Measurements from ENCODE around the gene TMPRSS7. TPM values are rescaled to one million over a fixed set of nuclear protein-coding genes. Genes with fewer than 3 reads are reported as not detected.
"Not testable (repeated sequence)": the region's sequence is repeated elsewhere in the genome, so short reads cannot be mapped to it uniquely, and the experiment has no call there.

TMPRSS7 gene
- polyA plus RNA-seq, 1 donor: not detected

GRCh38 chr3:112012205-112012992 lies 22.1 kb upstream of the TMPRSS7 start:
- DNase-seq: no peak

DNA sequence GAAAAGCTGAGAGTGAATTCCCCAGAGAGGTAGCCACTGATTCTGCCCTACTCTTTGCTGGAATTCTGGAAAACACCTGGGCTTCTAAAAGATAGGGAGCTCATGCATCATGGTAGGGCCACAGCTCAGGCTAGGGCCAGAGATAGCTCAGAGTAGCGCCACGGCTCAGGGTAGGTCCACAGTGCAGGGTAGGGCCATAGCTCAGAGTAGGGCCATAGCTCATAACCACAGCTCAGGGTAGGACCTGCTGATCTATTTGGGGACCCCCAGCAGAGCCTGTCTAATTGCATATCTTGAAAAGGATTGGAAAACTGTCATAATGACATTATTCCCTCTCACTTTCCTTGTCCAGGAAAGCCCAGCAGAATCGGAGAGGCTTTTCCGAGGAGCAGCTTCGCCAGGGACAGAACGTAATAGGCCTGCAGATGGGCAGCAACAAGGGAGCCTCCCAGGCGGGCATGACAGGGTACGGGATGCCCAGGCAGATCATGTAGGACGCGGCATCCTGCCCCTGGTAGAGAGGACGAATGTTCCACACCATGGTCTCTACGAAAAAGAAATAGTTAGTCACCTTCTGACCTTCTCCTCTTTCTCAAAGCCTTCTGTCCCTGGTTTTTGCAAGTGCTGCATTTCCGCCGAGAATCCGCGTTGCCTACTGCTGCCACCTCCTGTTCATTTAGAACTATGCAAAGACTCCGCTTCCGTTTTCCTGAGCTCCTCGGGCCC lies 21.3 kb upstream of the TMPRSS7 start:
- DNase-seq: peak; percentile 59

DNA sequence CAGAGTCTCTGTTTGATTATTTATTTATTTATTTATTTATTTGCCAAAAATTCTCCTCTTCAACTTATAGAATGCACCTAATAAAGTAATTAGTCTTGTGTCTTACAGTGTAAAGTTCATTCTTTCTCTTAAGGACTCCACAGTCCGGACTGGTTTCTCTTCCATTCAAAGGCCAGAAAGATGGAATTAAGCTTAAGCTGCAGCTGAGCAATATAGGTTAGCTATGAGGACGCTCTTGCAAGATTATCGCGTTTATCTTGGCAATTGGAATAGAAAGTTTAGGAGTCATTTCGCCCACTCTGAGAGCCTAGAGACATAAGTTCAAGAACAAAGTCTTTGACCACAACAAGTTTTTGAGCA lies 20.8 kb upstream of the TMPRSS7 start:
- DNase-seq: no peak

DNA sequence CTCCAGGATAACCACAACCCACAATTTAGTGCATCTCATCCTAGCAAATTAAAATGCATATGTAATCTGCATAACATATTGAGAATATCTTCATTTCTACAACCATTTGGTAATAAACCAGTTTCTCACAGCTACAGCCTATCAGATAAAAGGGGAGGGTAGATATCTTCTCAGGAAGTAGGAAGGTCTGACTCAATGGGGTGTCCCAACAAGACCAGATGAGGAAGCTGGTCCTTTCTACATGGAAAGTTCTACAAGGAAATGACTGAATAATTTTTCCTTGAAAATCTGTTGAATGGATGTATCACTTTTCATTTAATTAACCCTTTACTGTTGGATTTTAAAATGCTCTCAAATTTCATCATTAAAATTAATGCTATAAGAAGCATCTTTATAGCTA lies 17.4 kb upstream of the TMPRSS7 start:
- no peak for DNase-seq

DNA sequence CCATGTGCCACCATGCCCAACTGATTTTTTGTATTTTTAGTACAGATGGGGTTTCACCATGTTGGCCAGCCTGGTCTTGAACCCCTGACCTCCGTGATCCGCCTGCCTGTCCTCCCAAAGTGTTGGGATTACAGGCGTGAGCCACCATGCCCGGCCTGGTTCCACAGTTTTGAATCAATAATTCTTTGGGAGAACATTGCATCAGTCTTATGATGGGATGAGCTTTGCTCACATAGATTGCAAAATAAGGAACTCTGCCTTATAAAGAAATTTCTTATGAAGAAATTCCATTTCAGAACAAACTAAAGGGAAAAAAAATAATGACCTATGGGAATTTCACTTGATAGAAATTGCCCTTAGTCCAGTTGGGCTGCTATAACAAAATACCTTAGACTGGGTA lies 15.8 kb upstream of the TMPRSS7 start:
- DNase-seq: no peak

DNA sequence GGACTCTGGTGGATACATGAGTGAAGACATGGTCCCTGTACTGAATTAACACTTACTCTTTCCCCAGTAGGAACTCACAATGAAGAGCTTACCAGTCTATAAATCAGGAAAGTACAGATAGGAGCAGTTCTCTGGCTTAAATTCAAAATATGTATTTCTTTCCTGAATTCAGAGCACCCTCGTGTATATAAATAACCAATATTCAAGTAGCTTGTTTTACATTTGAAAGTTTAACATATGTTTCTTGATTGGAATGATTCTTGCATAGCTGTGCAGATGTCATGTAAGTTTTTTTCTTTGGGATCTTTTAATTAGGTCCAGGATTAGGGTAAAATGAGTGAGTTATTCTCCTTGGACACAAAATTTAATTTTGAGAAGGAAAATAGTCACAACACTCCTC lies 14.8 kb upstream of the TMPRSS7 start:
- DNase-seq: no peak

- DNase-seq: no peak
Observed at GRCh38 chr3:112020674-112021085, 13.9 kb upstream of the TMPRSS7 start.

GRCh38 chr3:112027142-112027541 lies 7.4 kb upstream of the TMPRSS7 start:
- DNase-seq: no peak

- DNase-seq: no peak
Observed at GRCh38 chr3:112027826-112028225, 6.7 kb upstream of the TMPRSS7 start.

DNA sequence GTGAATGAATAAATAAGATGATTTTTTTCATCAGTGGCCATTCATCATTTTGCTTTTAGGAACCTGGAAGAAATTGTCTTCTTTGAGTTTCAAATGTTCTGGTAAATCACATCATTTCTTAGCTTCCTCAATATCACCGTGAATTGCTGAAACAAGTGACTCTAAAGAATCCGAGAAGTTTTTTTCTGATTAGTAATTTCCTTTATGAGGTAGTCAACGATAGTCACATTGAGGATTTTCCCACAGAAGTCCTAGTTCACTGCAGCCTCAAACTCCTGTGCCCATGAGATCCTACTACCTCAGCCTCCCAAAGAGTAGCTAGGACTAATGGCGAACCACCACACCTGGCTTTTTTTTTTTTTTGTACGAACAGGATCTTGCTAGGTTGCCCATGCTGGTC lies 3.6 kb upstream of the TMPRSS7 start:
- DNase-seq: no peak

DNA sequence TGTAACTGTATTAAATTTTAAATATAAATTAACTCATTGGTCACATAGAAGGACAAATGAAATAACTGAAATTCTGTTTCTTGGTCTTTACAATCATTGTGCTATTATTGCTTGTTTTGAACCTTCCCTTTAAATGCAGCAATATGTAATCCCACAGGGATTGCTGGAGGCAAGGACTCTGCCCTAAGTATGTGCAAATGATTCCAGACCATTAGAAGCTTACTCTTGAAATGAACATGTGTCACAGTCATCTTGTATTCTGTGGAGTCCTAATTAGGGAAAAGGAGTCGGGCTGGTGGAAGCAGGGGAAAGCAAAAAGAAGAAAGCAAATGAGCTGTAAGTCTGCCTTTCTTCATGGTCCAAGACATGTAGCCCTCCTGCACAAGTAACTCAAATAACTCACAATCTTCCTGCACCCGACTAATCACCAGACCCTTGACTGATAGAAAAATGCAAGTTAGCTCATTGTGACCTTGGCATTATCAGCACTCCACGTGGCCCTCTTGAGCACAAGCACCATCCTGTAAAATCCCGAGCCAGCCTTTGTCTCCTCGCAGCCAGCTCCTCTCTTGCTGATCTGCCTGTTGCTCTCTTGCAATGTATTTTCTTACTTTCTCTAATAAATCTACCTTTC lies 2.3 kb upstream of the TMPRSS7 start:
- no peak for DNase-seq

- no peak for DNase-seq
Observed at GRCh38 chr3:112035241-112035640, 705 bp downstream of the TMPRSS7 start.

- DNase-seq: not testable (repeated sequence)
Observed at GRCh38 chr3:112037194-112037593, 2.7 kb downstream of the TMPRSS7 start.

DNA sequence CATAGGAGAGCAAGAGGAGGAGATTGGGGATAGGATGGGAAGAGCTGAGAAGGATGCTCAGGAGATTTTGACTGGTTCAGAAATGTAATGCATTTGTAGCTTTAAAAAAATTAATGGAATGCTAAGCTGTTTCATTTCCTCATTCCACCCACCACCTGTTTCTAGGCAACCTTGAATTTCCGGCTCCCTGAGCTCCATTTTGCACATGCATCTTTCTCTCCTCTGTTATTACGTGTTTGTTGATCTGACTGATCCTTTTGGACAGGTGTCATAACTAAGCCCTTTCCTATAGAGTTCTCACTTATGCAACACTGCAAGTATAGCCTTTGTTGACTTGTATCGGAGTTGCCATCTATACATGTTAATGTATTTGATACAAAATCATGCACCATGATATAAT lies 4.3 kb downstream of the TMPRSS7 start:
- DNase-seq: no peak

DNA sequence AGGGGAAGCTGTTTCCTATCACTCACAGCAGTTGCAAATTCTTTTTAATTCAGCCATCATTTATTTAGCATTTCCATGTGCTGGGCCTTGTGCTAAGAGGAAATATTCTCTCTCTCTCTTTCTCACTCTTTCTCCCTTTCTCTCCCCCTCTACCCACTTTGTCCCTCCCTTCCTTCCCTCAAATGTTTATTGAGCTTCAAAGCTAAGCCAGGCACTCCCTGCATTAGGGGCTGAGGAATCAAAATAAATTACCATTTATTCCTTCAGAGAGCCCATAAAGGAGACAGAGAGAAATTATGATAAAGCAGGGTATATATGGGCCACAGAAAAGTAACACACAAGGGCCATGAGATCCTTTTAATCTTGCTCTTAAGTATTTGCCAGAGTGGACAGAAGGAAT lies 6.8 kb downstream of the TMPRSS7 start:
- no peak for DNase-seq

DNA sequence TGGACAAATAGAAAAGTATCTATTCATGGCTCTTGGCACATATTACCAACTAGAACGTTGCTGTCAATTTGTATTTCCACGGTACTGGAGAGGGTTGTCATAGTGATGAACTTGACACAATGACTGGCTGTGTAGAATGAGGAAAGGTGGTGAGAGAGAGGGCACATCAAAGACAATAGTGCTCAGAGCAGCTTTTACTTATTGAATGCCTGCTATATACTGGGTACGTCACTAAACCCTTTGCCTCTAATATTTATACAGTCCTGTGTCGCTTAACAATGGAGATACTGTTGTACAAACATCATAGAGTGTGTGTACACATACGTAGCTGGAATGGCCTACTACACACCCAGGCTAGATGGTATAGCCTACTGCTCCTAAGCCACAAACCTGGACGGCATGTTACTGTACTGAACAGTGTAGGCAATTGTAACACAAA lies 8.3 kb downstream of the TMPRSS7 start:
- no peak for DNase-seq

DNA sequence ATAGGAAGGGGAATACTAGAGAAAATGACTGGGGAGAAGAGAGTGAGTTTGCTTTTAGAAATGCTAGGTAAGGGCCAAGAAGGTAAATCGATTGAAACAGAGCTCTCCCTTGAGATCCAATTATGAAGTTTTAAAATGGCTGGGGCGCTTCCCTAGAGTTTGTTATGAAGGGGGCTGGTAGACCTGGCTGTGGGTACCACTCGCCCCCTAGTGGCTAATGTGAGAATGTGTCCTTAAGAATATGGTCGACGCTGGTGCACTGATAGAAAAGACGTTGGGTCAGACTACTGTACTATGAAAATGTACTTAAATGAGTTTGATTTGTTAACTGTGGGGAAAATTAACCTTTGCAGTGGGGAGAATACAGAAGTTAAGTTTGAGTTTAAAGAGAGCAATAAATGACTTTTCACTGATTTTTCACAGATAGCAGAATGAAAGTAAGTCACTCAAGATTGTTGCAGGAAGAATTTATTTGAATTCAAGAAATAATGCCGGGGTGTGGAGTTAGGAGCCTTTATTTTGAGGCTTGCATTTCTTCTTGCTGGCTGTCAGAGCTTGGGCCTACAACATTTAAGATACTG lies 9.2 kb downstream of the TMPRSS7 start:
- DNase-seq: peak; percentile 18

GRCh38 chr3:112046599-112046998 lies 12.1 kb downstream of the TMPRSS7 start:
- DNase-seq: no peak

GRCh38 chr3:112047264-112047663 lies 12.7 kb downstream of the TMPRSS7 start:
- no peak for DNase-seq

DNA sequence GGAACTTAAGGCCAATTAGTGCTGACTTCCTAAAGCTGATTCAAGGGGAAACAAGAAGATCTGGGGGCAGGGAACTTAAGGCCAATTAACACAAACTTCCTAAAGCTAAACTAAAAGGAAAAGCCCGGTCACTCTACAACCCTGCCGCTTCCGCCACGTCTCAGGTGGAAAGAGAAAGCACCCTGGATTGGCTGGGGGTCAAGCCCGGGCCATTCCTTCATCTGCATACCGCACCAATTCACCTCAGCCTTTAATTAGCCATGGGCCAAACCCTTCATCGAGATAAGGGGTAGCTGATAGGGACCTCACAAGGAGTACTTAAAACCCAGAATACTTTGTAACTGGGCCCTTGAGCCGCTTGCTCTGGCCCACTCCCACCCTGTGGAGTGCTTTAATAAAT lies 14.4 kb downstream of the TMPRSS7 start:
- no peak for DNase-seq

DNA sequence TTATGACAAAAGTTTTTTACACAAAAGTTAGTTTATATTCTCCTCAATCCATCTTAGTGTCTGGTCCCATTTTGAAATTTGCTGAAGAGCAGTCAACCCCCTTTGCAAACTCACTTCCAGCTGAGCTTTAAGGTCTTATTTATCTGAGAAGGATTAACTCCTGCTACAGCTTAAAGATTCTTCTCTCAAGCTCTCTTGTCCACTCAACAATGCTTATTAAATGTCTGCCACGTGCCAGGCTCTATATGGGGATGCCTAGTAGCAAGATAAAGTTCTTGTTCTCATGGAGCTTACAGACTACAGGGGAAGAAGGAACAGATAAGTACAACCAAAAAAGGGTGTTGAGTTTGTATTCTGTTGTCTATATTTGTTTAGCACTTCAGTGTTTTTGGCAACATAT lies 18.7 kb downstream of the TMPRSS7 start:
- no peak for DNase-seq

DNA sequence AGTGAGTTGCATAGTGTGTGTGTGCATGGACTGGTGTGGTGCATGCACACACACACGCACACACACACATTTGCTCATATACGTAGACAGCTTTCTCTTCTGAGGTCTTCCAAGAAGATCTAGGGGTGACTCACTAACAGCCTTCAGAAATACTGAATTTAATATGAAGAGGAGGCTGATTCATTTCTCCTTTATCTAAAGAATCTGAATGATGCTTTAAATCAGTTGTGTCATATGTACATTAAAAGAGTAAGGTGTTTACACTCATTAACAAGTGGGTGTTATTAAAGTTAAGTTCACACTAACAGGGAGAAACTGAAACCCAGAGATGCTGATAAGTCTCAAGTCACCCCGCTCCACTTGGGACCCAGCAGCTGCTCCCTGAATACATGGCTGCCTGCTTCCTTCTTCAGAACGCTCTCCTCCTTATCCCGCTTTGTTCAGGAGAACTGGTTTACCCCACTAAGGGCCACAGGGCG lies 22.0 kb downstream of the TMPRSS7 start:
- no peak for DNase-seq

GRCh38 chr3:112059497-112059896 lies 25.0 kb downstream of the TMPRSS7 start:
- DNase-seq: no peak
